GM12864 (cell line): Measurements from ENCODE around the gene ZNF318.

Experiments used
- DNase-seq: peaks from one replicate; pipeline ENCODE4 v3.0.0-alpha.2; 2011; ENCODE audit warnings: low read depth
- H3K4me3 ChIP-seq: 2 replicates; pipeline ENCODE4 v1.5.1; 2011; ENCODE audit warnings: mild to moderate bottlenecking, low read depth, low read length, control low read depth
- TF ChIP-seq, protein P1 (sequence below): IDR thresholded peaks from 2 replicates; pipeline ENCODE4 v1.5.1; 2011; ENCODE audit warnings: low read depth, mild to moderate bottlenecking, moderate library complexity, low read length, control low read depth, inconsistent platforms; ENCODE audit errors: missing control alignments

Gene ZNF318

DNA sequence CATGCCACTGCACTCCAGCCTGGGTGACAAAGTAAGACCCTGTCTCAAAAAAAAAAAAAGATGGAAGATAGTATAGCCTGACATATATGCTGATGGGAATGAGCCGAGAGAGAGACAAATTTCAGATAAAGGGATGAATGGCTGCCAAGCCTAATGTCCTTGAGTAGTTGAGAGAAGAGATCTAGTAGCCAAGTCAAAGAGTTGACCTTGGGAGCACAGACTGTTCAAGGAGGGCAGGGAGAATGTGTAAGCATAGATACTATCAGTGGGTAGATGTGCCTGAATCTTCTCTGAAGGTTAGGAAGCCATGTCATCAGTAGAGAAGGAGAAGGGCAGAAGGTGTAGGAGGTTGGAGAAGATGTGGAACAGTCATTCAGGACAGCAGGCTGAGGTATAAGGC is 37.8 kb upstream of the ZNF318 start:
- DNase-seq, result no peak
- TF ChIP-seq, protein P1, sequence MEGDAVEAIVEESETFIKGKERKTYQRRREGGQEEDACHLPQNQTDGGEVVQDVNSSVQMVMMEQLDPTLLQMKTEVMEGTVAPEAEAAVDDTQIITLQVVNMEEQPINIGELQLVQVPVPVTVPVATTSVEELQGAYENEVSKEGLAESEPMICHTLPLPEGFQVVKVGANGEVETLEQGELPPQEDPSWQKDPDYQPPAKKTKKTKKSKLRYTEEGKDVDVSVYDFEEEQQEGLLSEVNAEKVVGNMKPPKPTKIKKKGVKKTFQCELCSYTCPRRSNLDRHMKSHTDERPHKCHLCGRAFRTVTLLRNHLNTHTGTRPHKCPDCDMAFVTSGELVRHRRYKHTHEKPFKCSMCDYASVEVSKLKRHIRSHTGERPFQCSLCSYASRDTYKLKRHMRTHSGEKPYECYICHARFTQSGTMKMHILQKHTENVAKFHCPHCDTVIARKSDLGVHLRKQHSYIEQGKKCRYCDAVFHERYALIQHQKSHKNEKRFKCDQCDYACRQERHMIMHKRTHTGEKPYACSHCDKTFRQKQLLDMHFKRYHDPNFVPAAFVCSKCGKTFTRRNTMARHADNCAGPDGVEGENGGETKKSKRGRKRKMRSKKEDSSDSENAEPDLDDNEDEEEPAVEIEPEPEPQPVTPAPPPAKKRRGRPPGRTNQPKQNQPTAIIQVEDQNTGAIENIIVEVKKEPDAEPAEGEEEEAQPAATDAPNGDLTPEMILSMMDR, result no peak
- H3K4me3 ChIP-seq, result no peak overlapping the region

DNA sequence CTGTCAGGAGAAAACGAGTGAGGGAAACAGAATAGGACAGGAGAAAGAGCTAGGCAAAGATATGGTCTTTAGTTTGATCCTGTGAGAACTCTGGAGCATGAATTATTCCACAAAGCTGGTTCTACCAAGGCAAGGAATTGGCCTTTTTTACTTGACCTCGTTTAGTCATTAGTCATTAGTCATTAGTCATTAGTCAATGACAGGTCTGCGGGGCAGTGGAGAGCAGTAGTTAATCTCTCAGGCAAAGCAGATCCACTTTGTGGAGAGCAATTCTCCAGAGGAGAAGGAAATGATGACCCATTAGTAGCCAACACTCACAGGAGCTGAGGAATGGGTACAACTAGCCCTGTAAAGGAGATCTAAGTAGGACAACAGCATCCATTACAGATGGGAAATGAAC is 35.9 kb upstream of the ZNF318 start:
- H3K4me3 ChIP-seq, result no peak overlapping the region
- TF ChIP-seq, protein P1, result no peak
- no peak for DNase-seq

DNA sequence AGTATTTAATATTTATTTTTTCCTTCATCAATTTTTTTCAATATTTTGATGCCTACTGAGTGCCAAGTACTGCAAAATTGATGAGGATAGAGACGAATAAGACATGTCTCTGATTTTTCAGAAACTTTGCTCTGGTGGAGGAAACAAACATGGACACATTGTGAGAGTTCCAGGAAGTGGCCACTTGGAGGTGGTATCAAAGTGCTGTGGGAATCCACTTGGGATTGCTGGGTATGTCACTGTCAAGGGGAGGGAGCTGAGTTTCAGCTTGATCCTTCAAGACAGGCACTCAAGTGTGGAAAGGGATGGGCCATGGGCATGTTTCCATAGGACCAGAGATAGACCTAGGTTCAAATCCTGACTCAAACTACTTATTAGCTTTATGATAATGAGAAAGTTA is 33.4 kb upstream of the ZNF318 start:
- TF ChIP-seq, protein P1, result no peak
- no peak overlapping the region for H3K4me3 ChIP-seq
- no peak for DNase-seq

DNA sequence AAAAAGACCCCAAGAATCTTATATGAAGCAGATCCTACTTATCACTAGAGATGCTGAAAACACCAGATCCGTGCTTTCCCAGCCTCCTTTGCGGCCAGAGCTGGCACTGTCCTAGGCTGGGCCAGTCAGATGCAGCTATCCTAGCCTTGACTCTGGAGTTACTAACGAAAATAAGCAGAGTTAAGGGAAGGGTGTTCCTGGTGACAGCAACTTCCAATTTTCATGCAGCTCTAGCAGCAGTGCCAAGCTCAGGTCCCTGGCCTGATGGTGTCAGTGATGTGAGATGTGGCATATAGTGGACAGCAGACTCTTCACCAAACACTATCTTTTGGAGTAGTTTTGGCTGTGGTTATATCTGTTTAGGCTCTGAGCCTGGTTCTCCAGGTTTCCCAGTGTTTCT is 32.3 kb upstream of the ZNF318 start:
- no peak for DNase-seq
- TF ChIP-seq, protein P1, result no peak
- no peak overlapping the region for H3K4me3 ChIP-seq

DNA sequence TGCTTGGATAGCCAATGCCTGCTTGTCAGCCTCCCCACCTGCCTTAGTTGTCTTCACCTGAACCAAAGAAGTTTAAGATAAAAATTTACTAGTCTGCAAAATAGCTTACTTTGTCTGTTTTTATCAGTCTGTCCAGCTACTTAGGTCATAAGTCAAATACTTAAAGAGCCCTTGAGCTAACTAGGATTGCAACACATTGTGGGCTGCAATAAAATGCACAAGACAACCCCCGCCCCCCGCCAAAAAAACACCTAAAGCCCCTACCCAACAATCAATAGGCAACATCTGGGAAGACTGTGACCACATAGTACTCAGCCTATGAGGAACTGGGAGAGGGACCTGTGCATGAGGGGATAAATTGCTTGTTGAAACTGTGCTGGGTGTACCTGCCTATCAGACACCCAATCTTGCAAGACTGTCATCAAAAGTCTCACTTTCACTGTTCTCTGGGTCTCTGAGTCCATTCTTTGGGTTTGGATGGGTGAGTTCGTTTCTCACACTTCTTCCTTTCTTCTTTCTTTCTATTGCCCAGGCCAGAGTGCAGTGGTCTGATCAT is 30.6 kb upstream of the ZNF318 start:
- TF ChIP-seq, protein P1, result no peak

DNA sequence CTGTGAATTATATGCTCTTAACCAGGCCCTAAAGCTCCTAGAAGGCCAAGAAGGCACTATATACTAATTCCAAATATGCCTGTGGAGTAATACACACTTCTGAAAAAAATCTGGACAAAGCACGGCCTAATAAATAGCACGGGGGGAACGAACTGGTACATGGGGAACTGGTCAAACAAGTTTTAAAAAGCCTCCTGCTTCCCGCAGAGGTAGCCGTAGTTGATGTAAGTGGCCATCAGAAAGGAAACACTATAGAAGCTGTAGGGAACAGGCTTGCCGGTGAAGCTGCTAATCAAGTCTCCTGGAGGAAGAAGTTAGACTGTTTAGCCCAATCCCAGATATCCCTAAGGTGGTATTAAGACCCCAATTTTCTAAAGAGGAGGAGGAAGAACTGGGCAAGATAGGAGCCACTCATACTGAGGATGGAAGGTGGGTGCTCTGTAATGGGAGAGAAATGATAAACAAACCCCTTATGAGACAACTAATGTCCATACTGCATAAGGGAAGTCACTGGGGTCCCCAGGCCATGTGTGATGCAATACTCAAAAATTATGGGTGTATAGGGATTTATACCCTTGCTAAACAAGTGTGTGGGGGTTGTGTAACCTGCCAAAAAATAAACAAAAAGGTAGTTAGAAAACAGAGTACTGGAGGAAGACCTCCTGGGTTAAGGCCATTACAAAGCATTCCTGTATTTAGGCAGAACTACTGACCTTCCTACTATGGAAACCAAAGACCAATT is 27.1 kb upstream of the ZNF318 start:
- no peak for DNase-seq
- no peak overlapping the region for H3K4me3 ChIP-seq
- TF ChIP-seq, protein P1, result no peak

More for the DNA sequence above, 30.6 kb upstream of the ZNF318 start:
- no peak for DNase-seq
- H3K4me3 ChIP-seq, result no peak overlapping the region

DNA sequence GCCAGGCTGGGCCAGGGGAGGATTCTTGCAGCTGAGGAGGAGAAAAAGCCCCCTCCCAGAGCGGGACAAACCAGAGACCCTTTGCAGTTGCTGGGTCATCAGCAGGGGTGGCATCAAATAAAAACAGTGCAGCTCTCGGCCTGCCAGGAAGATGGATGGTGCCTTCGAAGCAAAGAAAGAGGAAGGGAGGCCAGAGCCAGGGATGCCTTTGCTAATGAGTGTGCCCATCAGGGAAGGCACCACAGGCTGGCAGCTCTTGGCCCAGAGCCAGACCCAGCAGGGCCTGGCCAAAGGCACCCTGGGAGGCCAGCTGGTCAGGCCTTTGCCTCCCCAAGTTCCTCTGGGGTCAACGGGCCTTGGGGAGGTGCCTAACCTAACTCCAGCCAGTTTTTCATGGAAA is 26.3 kb upstream of the ZNF318 start:
- no peak overlapping the region for H3K4me3 ChIP-seq
- no peak for DNase-seq
- TF ChIP-seq, protein P1, result no peak
